Measurements from ENCODE around the gene ZNF460. TPM values are rescaled to one million over a fixed set of nuclear protein-coding genes. Genes with fewer than 3 reads are reported as not detected.
A peak's percentile ranks its signal among the peaks of the same experiment; 100 is the strongest.

Gene ZNF460
- total and polyA plus RNA-seq, 2 of the 8 experiments (the other 6 are each of a cell fraction or from before 2014, with no cell fraction given): 9.3 to 57.9 TPM

- DNase-seq (ENCODE audit: low read depth in 1 of 2, low spot score in 2 of 2) (no peak), FAIRE-seq (no peak)
- Histone ChIP-seq H3K4me2 (ENCODE audit: insufficient read depth in 1 of 2, low read depth in 2 of 2, low read length in 2 of 2) (no peak overlapping the region), H2BK12ac (ENCODE audit: low read depth, low read length) (no peak overlapping the region), H3K27me3 (replicated peaks in 1 of 4; ENCODE audit: control insufficient read depth in 3 of 4, extremely low read depth in 1 of 4, insufficient read depth in 3 of 4, low read length in 3 of 4) (no peaks in the 10 kb centered on the region), H2AFZ (ENCODE audit: low read length) (no peak overlapping the region), H3K9ac (replicated peaks in 1 of 4; ENCODE audit: extremely low read depth in 1 of 4, low read depth in 3 of 4, low read length in 3 of 4) (no peak overlapping the region; a peak in 1 of 7 replicates), H3K56ac (replicated peaks; ENCODE audit: insufficient read length, low read depth, low read length) (no peak overlapping the region), H4K20me1 (replicated peaks in 1 of 2; ENCODE audit: control insufficient read depth in 1 of 2, insufficient read depth in 2 of 2, low read length in 2 of 2) (no peaks in the 10 kb centered on the region), H3K4ac (replicated peaks; ENCODE audit: insufficient read length, low read depth, low read length) (no peak overlapping the region), H2BK120ac (replicated peaks; ENCODE audit: low read depth, low read length) (no peak overlapping the region), H3K14ac (ENCODE audit: insufficient read length) (no peak overlapping the region), H4K8ac (ENCODE audit: extremely low read depth, insufficient read depth, low read length) (no peak overlapping the region), H3K23ac (ENCODE audit: insufficient read length) (no peak overlapping the region), H4K91ac (replicated peaks; ENCODE audit: insufficient read length, low read length) (no peak overlapping the region), H3K23me2 (ENCODE audit: low read depth, low read length) (no peaks in the 10 kb centered on the region), H4K5ac (ENCODE audit: insufficient read length, low read depth, low read length) (no peak overlapping the region), H3K18ac (ENCODE audit: extremely low read depth, low read length) (no peak overlapping the region), H2BK5ac (ENCODE audit: low read depth, low read length) (no peak overlapping the region), H2AK5ac (ENCODE audit: low read depth, low read length) (no peak overlapping the region), H3K79me2 (ENCODE audit: control insufficient read depth in 1 of 2, insufficient read depth in 2 of 2, low read length in 2 of 2) (no peaks in the 10 kb centered on the region), H3K36me3 (ENCODE audit: control insufficient read depth in 2 of 4, insufficient read depth in 4 of 4, low read length in 3 of 4) (peaks cover 0 to 2% (median 0%) of the 10 kb centered on the region in 4 experiments; a peak in 1 of 8 replicates), H3K27ac (ENCODE audit: low read depth, low read length) (no peak overlapping the region), H3K4me3 (ENCODE audit: extremely low read depth in 1 of 4, insufficient read depth in 2 of 4, low read depth in 3 of 4, low read length in 4 of 4) (no peak overlapping the region), H3K79me1 (ENCODE audit: low read depth, low read length) (no peaks in the 10 kb centered on the region), H2BK20ac (ENCODE audit: low read length) (no peak overlapping the region), H3K4me1 (replicated peaks in 1 of 4; ENCODE audit: control insufficient read depth in 3 of 4, insufficient read depth in 4 of 4, low read length in 3 of 4) (peaks cover 0 to 7% (median 1%) of the 10 kb centered on the region in 4 experiments; a peak in 2 of 7 replicates), H2BK15ac (ENCODE audit: low read length) (no peak overlapping the region), H3K9me3 (ENCODE audit: insufficient read depth in 2 of 2, low read depth in 1 of 2, low read length in 1 of 2) (no peaks in the 10 kb centered on the region)
- WGBS, 2 experiments (ENCODE audit: extremely low coverage in 1 of 2, insufficient coverage in 1 of 2, insufficient read length in 1 of 2, insufficient replicate concordance in 2 of 2, low coverage in 1 of 2, low lambda C conversion rate in 2 of 2, missing lambda C conversion rate in 1 of 2): 82% methylated on average over 3 of the region's 3 CpGs; no CpG with 5 or more reads in 1 of the 2 experiments
- CTCF ChIA-PET (ENCODE audit: partially characterized antibody): interaction anchor here (0.7 to 1.1 kb wide), 2 partner anchors 34 to 446 kb away, joined by 3 to 4 read pairs; no protein-coding TSS in a partner anchor
- TF ChIP-seq BCL11A (IDR thresholded peaks at IDR 0.05; ENCODE audit: low read depth in 2 of 2, low read length in 2 of 2): no peak
- TF ChIP-seq MAFK (IDR thresholded peaks at IDR 0.05; ENCODE audit: low read depth, low read length): peak; percentile 15; the same call in 1 of the 2 replicates
- POLR2A ChIA-PET (ENCODE audit: partially characterized antibody): no interaction called here
Observed at GRCh38 chr19:57262044-57262443, 18.2 kb upstream of the ZNF460 start.
